ENCODE measurements around the gene KIAA0825. TPM values are rescaled to one million over a fixed set of nuclear protein-coding genes. Genes with fewer than 3 reads are reported as not detected.

Gene KIAA0825
- total RNA-seq, 1 experiment from 2014 or later: 0.07 TPM

GRCh38 chr5:94615862-94616261, 2.5 kb downstream of the KIAA0825 start:
- Histone ChIP-seq H2AFZ (ENCODE audit: low read length) (no peak overlapping the region), H3K36me3 (ENCODE audit: low read depth, low read length) (no peaks in the 10 kb centered on the region), H3K4me2 (ENCODE audit: low read length) (no peak overlapping the region), H3K27ac (ENCODE audit: low read length) (no peak overlapping the region), H3K9me3 (ENCODE audit: low read length) (no peaks in the 10 kb centered on the region), H4K20me1 (ENCODE audit: low read length) (no peaks in the 10 kb centered on the region), H3K9me2 (replicated peaks; ENCODE audit: low read length) (no peaks in the 10 kb centered on the region), H3K27me3 (ENCODE audit: low read length) (no peaks in the 10 kb centered on the region), H3K9ac (ENCODE audit: low read length) (no peak overlapping the region), H3K4me3 (ENCODE audit: low read length) (no peak overlapping the region), H3K4me1 (ENCODE audit: insufficient read depth, low read length) (peaks cover 7% of the 10 kb centered on the region), H3F3A (ENCODE audit: low read length, unreplicated experiment) (no peaks in the 10 kb centered on the region), H3K79me2 (ENCODE audit: low read length) (peaks cover 29% of the 10 kb centered on the region)
- intact Hi-C loops (cut with micrococcal nuclease): loop anchor here (5.0 kb wide), 1 partner anchor 89 kb away; no protein-coding TSS in a partner anchor
- ATAC-seq: no peak
- ChIA-PET CTCF (interaction anchor here (0.6 kb wide), 1 partner anchor 310 kb away, joined by 4 read pairs; no protein-coding TSS in a partner anchor), POLR2A (ENCODE audit: unreplicated experiment) (no interaction called here)
- no TSS peak for BruUV-seq (replicated peaks)
- no peak for DNase-seq
- TF ChIP-seq, protein P1, sequence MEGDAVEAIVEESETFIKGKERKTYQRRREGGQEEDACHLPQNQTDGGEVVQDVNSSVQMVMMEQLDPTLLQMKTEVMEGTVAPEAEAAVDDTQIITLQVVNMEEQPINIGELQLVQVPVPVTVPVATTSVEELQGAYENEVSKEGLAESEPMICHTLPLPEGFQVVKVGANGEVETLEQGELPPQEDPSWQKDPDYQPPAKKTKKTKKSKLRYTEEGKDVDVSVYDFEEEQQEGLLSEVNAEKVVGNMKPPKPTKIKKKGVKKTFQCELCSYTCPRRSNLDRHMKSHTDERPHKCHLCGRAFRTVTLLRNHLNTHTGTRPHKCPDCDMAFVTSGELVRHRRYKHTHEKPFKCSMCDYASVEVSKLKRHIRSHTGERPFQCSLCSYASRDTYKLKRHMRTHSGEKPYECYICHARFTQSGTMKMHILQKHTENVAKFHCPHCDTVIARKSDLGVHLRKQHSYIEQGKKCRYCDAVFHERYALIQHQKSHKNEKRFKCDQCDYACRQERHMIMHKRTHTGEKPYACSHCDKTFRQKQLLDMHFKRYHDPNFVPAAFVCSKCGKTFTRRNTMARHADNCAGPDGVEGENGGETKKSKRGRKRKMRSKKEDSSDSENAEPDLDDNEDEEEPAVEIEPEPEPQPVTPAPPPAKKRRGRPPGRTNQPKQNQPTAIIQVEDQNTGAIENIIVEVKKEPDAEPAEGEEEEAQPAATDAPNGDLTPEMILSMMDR (conservative IDR thresholded peaks at IDR 0.05; ENCODE audit: low read depth, low read length): no peak

GRCh38 chr5:94614156-94614805, 4.1 kb downstream of the KIAA0825 start:
- CTCF ChIA-PET: no interaction called here

GRCh38 chr5:94613583-94613982, 4.8 kb downstream of the KIAA0825 start:
- intact Hi-C loops (cut with micrococcal nuclease): no loop called here

More at GRCh38 chr5:94614156-94614805, 4.1 kb downstream of the KIAA0825 start:
- Histone ChIP-seq H3K27ac (ENCODE audit: low read length) (no peak overlapping the region), H3K4me3 (ENCODE audit: low read length) (no peak overlapping the region), H3F3A (ENCODE audit: low read length, unreplicated experiment) (no peaks in the 10 kb centered on the region), H3K79me2 (ENCODE audit: low read length) (peaks cover 13% of the 10 kb centered on the region), H3K36me3 (ENCODE audit: low read depth, low read length) (no peaks in the 10 kb centered on the region), H3K27me3 (ENCODE audit: low read length) (no peaks in the 10 kb centered on the region), H3K4me1 (ENCODE audit: insufficient read depth, low read length) (peaks cover 4% of the 10 kb centered on the region; the same call in 1 of the 2 replicates), H3K9me2 (replicated peaks; ENCODE audit: low read length) (no peaks in the 10 kb centered on the region), H3K9me3 (ENCODE audit: low read length) (no peaks in the 10 kb centered on the region), H4K20me1 (ENCODE audit: low read length) (no peaks in the 10 kb centered on the region), H2AFZ (ENCODE audit: low read length) (no peak overlapping the region), H3K9ac (ENCODE audit: low read length) (no peak overlapping the region), H3K4me2 (ENCODE audit: low read length) (no peak overlapping the region)
- TF ChIP-seq EZH2phosphoT487 (IDR thresholded peaks at IDR 0.05; ENCODE audit: borderline replicate concordance, low read length): no peak
- TF ChIP-seq, protein P1 (conservative IDR thresholded peaks at IDR 0.05; ENCODE audit: low read depth, low read length): no peak
- TF ChIP-seq EZH2 (IDR thresholded peaks at IDR 0.05; ENCODE audit: low read length, unreplicated experiment): no peak
- intact Hi-C loops (cut with micrococcal nuclease): no loop called here
- no peak for ATAC-seq
- DNase-seq: no peak
- BruUV-seq (replicated peaks): no TSS peak
- POLR2A ChIA-PET (ENCODE audit: unreplicated experiment): no interaction called here

More at GRCh38 chr5:94613583-94613982, 4.8 kb downstream of the KIAA0825 start:
- H3K4me1 ChIP-seq (ENCODE audit: insufficient read depth, low read length): peaks cover 4% of the 10 kb centered on the region; the same call in 1 of the 2 replicates
- ATAC-seq (no peak), DNase-seq (peak; percentile 16)
- POLR2A ChIA-PET (ENCODE audit: unreplicated experiment): no interaction called here
- no peak overlapping the region for H3K4me3 ChIP-seq (ENCODE audit: low read length)
- no peak overlapping the region for H2AFZ ChIP-seq (ENCODE audit: low read length)
- H4K20me1 ChIP-seq (ENCODE audit: low read length): no peaks in the 10 kb centered on the region
- no peaks in the 10 kb centered on the region for H3K36me3 ChIP-seq (ENCODE audit: low read depth, low read length)
- H3K27ac ChIP-seq (ENCODE audit: low read length): no peak overlapping the region
- no peaks in the 10 kb centered on the region for H3K9me3 ChIP-seq (ENCODE audit: low read length)
- H3K4me2 ChIP-seq (ENCODE audit: low read length): no peak overlapping the region
- no peaks in the 10 kb centered on the region for H3K27me3 ChIP-seq (ENCODE audit: low read length)
- CTCF ChIA-PET: no interaction called here
- no peak for TF ChIP-seq EZH2phosphoT487 (IDR thresholded peaks at IDR 0.05; ENCODE audit: borderline replicate concordance, low read length)
- TF ChIP-seq, protein P1 (conservative IDR thresholded peaks at IDR 0.05; ENCODE audit: low read depth, low read length): peak; percentile 47
- H3K79me2 ChIP-seq (ENCODE audit: low read length): peaks cover 6% of the 10 kb centered on the region; the same call in 1 of the 2 replicates
- no peaks in the 10 kb centered on the region for H3F3A ChIP-seq (ENCODE audit: low read length, unreplicated experiment)
- H3K9me2 ChIP-seq (replicated peaks; ENCODE audit: low read length): no peaks in the 10 kb centered on the region
- BruUV-seq (replicated peaks): no TSS peak
- no peak overlapping the region for H3K9ac ChIP-seq (ENCODE audit: low read length)

Measured in PC-3 (cell line).